ENCODE results near the gene CORIN. TPM values are rescaled to one million over a fixed set of nuclear protein-coding genes. Genes with fewer than 3 reads are reported as not detected.

Gene CORIN
- total and polyA plus RNA-seq, 2 donors (not counting 3 experiments of a cell fraction or from before 2014, with no cell fraction given), result 0.07 to 0.40 TPM

DNA sequence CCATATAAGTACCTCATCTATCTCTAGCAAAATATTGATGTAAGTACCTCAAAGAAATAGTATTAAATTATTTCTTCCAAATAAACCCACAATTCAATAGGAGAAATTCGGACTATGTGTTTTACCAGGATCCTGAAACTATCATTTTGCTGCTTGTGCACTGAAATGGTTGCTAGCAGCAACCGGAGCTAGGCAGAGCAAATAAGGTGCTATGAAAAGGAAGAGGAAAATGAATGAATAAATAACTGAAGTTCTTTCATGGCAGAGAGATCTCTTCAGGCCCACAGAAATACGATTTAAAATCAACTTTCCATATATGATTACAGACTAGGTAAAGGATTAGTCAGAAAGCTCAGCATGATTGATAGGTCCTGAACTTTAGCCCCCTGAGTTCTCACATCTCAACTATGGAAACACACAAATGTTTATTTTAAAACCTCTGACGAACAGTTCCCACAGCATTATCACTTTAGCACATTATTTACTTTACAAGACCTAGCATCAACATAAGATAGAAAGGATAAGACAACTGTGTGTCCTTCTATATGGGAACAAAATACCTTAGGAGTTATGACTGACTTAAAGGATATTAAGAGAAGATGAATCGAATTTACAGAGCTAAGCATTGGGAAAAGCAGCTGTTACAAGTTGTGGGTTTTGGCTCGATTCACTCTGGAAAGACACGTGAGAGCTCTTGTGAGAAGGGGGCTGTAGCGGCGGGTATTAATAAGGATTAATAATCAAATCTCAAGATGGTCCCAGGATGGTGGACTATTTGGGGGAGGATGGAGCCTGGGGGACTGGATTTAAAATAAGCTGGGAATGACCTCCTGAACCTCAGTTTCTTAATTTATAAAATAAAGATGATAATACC, 104.3 kb downstream of the CORIN start:
- dilution Hi-C loops (cut with MboI; ENCODE audit: extremely low pct_ligation_motif_present, low sequenced_read_pairs) (no loop called here), intact Hi-C loops (cut with micrococcal nuclease) (no loop called here)
- Histone ChIP-seq H3K36me3 (ENCODE audit: control insufficient read depth in 2 of 2, extremely low read depth in 1 of 2, insufficient read depth in 2 of 2, low read length in 2 of 2) (no peaks in the 10 kb centered on the region), H3K27ac (ENCODE audit: insufficient read depth, low read depth, low read length) (no peak overlapping the region), H3K4me3 (replicated peaks in 1 of 3; ENCODE audit: insufficient read depth in 1 of 3, low read depth in 1 of 3, low read length in 3 of 3) (no peak overlapping the region), H2AFZ (ENCODE audit: low read depth, low read length) (no peak overlapping the region), H3K4me1 (ENCODE audit: control insufficient read depth, extremely low read depth, insufficient read depth, low read length) (no peaks in the 10 kb centered on the region), H3K9me1 (replicated peaks; ENCODE audit: control insufficient read depth, extremely low read depth, insufficient read depth, low read length) (no peaks in the 10 kb centered on the region), H4K20me1 (replicated peaks; ENCODE audit: control insufficient read depth, extremely low read depth, insufficient read depth, low read length) (no peaks in the 10 kb centered on the region), H3K27me3 (ENCODE audit: control insufficient read depth in 2 of 2, insufficient read depth in 2 of 2, low read length in 2 of 2) (peaks cover 2 to 5% of the 10 kb centered on the region in 2 experiments), H3K79me2 (ENCODE audit: control insufficient read depth, insufficient read depth, low read length) (no peaks in the 10 kb centered on the region), H3K4me2 (ENCODE audit: insufficient read depth, low read length) (no peak overlapping the region), H3K9ac (replicated peaks; ENCODE audit: extremely low read depth, insufficient read depth, low read length) (no peak overlapping the region), H3K9me3 (replicated peaks; ENCODE audit: control insufficient read depth, insufficient read depth, low read length) (no peaks in the 10 kb centered on the region)
- ChIA-PET CTCF (interaction anchor here (1.2 kb wide), 2 partner anchors 18 to 26 kb away, joined by 3 read pairs; no protein-coding TSS in a partner anchor), POLR2A (no interaction called here)
- no peak for FAIRE-seq
- no peak for TF ChIP-seq GATA2 (IDR thresholded peaks at IDR 0.05; ENCODE audit: insufficient read depth, insufficient read length, low read depth, low read length)
- no peak for TF ChIP-seq POLR2A (IDR thresholded peaks at IDR 0.05; ENCODE audit: low read depth, low read length)
- no peak for TF ChIP-seq JUN (IDR thresholded peaks at IDR 0.05; ENCODE audit: borderline replicate concordance, insufficient read depth, insufficient read length, low read depth)
- TF ChIP-seq EZH2 (IDR thresholded peaks at IDR 0.05; ENCODE audit: borderline replicate concordance, low read depth, low read length, severe bottlenecking), result no peak
- no peak for TF ChIP-seq POLR2AphosphoS5 (IDR thresholded peaks at IDR 0.05; ENCODE audit: insufficient read depth, low read depth, low read length)
- no peak for TF ChIP-seq CTCF (IDR thresholded peaks at IDR 0.05; ENCODE audit: extremely low read depth in 1 of 2, insufficient read depth in 1 of 2, low read depth in 1 of 2, low read length in 2 of 2)
- TF ChIP-seq FOS (IDR thresholded peaks at IDR 0.05; ENCODE audit: borderline replicate concordance, insufficient read depth, low read length), result no peak
- no peak for TF ChIP-seq MYC (IDR thresholded peaks at IDR 0.05; ENCODE audit: low read depth, low read length)
- no peak for TF ChIP-seq MAX (IDR thresholded peaks at IDR 0.05; ENCODE audit: insufficient read depth, insufficient read length)
- DNase-seq (ENCODE audit: low read depth, low spot score), result no peak
- BruUV-seq (replicated peaks), result no TSS peak
